ENCODE measurements around the gene WDR70.
A peak's percentile ranks its signal among the peaks of the same experiment; 100 is the strongest.
"Not testable (repeated sequence)": the region's sequence is repeated elsewhere in the genome, so short reads cannot be mapped to it uniquely, and the experiment has no call there.

WDR70 gene

DNA sequence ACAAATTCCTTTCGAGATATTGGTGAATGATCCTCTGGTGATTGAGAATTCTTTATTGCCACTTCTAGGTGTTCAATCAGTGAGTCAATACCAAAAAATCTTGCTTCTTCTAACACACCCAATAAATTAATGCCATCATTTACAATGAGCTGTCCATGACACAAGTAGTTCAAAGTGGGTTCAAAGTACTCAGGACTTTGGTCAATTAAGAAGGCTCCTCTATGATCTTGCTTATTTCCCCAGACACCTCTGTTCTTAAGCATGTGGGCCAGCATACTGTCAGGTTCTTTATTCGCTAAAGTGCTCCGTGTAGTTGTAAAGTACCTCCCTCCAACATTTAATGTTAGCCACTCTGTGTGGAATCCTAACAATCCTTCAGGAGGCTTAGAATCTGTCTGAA lies 127.1 kb downstream of the WDR70 start:
- DNase-seq (ENCODE audit: extremely low spot score, insufficient read length, low read depth) (no peak), FAIRE-seq (no peak)

DNA sequence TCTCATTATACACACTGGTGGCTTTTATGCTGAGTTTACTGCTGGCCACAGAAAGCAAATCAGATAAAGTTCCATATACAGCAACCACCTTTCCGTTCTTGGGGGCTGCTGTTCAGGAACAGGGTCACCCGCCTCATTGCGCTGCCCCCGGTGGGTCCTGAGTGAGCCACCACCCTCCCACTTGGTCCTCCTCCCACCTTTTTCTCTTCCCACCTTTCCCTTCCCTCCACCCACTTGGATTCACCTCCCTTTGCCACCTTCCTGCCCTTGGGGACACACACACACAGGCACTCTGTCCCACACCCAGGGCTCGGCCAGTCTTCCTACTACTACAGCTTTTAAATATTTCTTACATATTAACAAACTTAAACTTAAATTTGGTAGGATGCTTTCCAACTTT lies 127.6 kb downstream of the WDR70 start:
- DNase-seq (ENCODE audit: extremely low spot score, insufficient read length, low read depth), result no peak
- FAIRE-seq, result no peak

DNA sequence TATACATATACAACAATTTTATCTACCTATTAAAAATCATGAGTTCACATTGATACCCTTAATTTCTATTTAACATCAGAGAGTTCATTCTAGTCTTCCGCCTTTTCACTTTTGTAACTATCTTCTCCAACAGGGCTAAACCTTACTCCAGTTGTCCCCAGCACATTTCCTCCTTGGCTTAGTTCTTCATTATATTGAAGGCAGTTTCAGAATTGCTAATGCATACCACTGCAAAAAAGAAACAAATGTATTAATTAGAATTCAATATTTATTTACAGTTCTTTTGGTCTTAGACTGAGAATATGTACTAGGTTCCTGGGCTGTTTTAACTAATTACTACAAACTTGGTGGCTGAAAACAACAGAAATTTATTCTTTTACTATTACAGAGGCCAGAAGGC lies 132.5 kb downstream of the WDR70 start:
- FAIRE-seq (no peak), DNase-seq (ENCODE audit: extremely low spot score, insufficient read length, low read depth) (no peak)

DNA sequence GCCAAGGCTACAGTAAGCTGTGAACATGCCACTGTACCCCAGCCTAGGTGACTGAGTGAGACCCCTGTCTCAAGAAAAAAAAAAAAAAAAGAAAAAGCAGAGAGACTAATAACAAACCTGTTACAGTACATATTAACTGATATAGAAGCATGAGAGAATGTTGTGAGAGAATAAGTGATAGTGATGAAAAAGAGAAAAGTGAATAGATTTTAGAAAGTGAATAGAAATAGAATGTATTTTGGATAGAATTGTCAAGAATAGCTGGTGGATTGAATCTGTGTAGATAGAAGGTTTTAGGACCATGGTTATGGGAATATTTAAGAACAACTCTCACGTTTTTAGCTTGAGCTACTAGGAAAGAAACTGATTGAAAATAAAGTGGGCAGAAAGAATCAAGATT lies 135.8 kb downstream of the WDR70 start:
- DNase-seq (ENCODE audit: extremely low spot score, insufficient read length, low read depth), result no peak
- no peak for FAIRE-seq

DNA sequence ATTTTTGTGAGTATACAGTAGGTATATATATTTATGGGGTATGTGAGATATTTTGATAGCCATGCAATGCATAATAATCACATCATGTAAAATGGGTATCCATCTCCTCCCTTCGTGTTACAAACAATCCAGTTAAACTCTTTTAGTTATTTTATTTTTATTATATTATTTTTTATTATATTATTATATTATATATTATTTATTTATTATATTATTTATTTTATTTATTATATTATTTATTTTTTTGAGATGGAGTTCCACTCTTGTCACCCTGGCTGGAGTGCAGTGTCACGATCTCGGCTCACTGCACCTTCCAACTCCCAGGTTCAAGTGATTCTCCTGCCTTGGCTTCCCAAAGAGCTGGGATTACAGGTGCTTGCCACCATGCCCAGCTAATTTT lies 138.6 kb downstream of the WDR70 start:
- FAIRE-seq, result no peak

DNA sequence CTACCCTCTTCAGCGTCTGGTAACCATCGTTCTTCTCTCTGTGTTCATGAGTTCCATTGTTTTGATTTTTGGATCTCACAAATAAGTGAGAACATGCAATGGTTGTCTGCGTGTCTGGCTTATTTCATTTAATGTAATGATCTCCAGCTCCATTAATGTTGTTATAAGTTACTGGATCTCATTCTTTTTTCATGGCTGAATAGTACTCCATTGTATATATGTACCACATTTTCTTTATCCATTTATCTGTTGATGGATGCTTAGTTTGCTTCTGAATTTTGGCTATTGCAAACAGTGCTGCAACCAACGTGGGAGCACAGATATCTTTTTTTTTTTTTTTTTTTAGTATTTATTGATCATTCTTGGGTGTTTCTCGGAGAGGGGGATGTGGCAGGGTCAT lies 139.2 kb downstream of the WDR70 start:
- FAIRE-seq; DNase-seq (ENCODE audit: extremely low spot score, insufficient read length, low read depth): not testable (repeated sequence)

More for the DNA sequence above, 138.6 kb downstream of the WDR70 start:
- no peak for DNase-seq (ENCODE audit: extremely low spot score, insufficient read length, low read depth)

DNA sequence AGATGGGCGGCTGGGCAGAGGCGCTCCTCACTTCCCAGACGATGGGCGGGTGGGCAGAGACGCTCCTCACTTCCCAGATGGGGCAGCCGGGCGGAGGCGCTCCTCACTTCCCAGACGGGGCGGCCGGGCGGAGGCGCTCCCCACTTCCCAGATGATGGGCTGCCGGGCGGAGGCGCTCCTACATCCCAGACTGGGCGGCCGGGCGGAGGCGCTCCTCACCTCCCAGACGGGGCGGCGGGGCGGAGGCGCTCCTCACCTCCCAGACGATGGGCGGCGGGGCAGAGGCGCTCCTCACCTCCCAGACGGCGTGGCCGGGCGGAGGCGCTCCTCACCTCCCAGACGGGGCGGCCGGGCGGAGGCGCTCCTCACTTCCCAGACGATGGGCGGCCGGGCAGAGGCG lies 140.2 kb downstream of the WDR70 start:
- FAIRE-seq, result no peak
- no peak for DNase-seq (ENCODE audit: extremely low spot score, insufficient read length, low read depth)

DNA sequence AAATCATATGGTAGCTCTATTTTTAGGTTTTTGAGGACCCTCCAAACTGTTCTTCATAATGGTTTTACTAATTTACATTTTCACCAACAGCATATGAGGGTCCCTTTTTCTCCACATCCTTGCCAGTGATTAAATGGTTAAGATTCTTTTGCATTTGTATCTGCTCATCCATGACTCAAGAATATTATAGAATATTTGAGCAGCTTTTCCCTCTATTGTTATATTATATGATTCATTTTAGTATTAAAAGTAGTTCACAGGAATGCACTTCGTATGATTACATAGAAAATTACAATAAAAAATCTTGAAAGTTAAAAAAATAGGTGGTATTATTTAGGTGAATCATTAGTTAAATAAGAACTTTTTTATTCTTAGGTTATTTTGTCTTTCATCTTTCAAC lies 140.7 kb downstream of the WDR70 start:
- DNase-seq (ENCODE audit: extremely low spot score, insufficient read length, low read depth), result no peak
- no peak for FAIRE-seq

DNA sequence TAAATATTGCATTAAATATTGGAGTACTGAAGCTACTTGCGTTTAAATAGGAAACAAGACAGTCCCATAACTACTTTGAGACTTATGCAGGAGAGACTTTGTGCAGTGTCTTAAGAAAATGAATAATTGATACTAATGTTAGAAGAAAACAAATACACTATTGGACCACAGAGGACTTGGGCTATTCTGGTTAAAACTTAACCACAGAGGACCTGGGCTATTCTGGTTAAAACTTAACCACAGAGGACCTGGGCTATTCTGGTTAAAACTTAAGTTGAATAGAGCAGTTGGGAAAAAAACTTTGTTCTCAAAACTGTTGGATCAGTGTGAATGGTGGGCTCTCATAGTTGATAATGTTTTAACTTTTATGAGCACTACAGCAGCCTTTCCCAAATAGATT lies 141.7 kb downstream of the WDR70 start:
- FAIRE-seq, result peak; percentile 70

DNA sequence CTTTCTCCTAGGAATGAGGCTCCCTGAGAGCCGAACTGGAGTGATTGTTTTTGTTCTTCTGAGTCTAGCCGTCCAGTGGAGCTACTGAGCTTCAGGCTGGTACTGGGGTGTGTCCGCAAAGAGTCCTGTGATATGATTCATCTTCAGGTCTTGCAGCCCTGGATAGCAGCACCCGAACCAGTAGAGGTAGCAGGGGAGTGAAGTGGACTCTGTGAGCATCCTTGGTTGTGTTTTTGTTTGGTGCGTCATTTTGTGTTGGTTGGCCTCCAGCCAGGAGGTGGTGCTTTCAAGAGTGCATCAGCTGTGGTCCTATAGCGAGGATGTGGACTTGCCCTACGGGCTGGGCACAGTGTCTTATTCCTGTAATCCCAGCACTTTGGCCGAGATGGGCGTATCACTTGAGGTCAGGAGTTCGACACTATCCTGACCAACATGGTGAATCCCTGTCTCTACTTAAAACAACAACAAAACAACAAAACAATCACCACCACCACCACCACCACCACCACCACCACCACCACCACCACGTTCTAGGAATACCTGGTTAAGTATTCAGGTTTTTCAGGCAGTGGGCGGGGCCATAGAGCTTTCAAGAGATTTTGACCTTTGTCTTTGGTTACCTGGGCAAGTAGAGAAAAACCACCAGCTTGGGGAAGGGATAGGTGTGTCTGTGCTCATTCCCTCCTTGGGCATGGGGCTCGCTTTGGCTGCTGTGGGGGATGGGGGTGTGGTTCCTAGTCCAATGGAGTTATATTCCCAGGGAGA lies 154.0 kb downstream of the WDR70 start:
- no peak for FAIRE-seq
- no peak for DNase-seq (ENCODE audit: extremely low spot score, insufficient read length, low read depth)

More for the DNA sequence above, 141.7 kb downstream of the WDR70 start:
- DNase-seq (ENCODE audit: extremely low spot score, insufficient read length, low read depth), result no peak

DNA sequence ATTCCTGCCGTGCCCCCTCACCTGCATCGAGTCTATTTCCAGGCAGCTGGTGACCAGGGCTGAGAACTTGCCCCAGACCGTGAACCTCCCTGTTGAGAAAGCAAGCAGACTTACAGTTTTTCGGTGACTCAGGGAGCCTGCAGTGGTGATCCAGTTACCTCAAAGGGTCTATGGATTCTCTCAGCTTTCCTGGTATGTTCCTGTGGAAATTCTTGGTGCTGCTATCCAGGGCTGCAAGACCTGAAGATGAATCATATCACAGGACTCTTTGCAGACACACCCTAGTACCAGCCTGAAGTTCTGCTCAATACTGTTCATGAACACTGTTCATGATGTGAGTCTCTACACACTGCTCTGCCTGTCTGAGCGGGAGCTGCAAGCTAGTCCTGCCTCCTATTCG lies 154.7 kb downstream of the WDR70 start:
- FAIRE-seq, result no peak
- no peak for DNase-seq (ENCODE audit: extremely low spot score, insufficient read length, low read depth)

DNA sequence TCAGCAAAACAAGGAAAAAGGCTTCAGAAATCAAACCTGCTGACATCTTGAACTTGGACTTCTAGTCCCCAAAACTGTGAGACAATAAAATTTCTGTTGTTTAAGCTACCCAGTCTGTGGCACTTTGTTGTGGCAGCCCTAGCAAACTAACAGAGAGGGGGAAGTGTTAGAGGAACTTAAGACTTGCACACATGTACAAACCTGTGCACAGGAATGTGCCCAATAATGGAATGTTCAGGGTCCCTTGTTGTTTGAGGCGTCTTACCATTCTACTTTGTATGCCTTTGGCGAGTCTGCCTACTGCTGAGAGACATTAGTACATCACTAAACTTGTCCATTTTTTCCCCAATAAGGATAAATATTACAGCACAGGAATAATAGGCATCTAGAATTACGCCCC lies 160.3 kb downstream of the WDR70 start:
- DNase-seq (ENCODE audit: extremely low spot score, insufficient read length, low read depth) (no peak), FAIRE-seq (peak; percentile 56)

DNA sequence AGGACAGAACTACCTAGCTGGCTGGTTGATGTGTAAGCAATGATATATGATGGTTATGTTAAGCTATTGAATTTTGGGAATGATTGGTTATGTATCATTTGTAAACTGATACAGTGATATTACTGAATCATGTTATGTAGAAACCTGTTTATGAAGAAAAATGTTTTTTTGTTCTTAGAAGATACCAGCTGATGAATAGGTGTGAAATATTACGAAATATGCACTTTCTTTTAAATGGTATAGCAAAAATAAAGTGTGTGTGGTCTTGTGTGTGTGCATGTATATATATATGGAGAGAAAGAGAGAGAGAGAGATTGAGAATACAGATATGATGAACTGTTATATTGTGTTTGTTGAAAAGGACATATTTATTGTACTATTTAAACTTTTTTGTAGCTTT lies 164.1 kb downstream of the WDR70 start:
- DNase-seq (ENCODE audit: extremely low spot score, insufficient read length, low read depth) (no peak), FAIRE-seq (no peak)

DNA sequence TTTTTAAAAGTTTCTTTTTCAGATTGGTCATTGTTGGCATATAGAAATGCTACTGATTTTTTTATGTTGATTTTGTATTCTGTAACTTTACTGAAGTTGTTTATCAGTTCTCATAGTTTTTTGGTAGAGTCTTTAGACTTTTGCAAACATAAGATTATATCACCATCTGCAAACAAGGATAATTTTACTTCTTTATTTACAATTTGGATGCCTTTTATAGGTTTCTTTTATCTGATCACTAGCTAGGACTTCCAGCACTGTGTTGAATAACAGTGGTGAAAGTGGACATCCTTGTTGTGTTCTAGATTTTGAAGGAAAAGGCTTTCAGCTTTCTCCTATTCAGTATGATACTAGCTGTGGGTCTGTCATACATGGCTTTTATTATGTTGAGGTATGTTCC lies 170.3 kb downstream of the WDR70 start:
- DNase-seq (ENCODE audit: extremely low spot score, insufficient read length, low read depth), result no peak
- no peak for FAIRE-seq

DNA sequence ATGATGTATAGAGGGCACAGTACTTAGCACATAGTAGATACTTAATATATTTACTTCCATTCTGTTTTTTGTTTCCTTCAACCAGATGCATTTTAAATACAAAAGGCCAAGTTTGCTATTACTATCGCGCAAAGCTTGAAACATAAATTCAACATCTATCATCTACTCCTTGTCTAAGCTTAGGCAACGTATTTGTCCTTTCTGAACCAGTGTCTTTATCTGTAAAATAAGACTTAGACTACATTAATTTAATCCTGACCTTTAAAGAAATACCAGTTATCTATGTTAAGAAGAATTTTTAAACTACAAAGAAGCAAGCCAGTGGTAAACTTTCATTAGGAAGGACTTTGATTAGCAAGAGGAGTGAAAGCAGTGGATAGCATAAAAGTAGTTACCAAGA lies 173.0 kb downstream of the WDR70 start:
- DNase-seq (ENCODE audit: extremely low spot score, insufficient read length, low read depth), result no peak
- no peak for FAIRE-seq

DNA sequence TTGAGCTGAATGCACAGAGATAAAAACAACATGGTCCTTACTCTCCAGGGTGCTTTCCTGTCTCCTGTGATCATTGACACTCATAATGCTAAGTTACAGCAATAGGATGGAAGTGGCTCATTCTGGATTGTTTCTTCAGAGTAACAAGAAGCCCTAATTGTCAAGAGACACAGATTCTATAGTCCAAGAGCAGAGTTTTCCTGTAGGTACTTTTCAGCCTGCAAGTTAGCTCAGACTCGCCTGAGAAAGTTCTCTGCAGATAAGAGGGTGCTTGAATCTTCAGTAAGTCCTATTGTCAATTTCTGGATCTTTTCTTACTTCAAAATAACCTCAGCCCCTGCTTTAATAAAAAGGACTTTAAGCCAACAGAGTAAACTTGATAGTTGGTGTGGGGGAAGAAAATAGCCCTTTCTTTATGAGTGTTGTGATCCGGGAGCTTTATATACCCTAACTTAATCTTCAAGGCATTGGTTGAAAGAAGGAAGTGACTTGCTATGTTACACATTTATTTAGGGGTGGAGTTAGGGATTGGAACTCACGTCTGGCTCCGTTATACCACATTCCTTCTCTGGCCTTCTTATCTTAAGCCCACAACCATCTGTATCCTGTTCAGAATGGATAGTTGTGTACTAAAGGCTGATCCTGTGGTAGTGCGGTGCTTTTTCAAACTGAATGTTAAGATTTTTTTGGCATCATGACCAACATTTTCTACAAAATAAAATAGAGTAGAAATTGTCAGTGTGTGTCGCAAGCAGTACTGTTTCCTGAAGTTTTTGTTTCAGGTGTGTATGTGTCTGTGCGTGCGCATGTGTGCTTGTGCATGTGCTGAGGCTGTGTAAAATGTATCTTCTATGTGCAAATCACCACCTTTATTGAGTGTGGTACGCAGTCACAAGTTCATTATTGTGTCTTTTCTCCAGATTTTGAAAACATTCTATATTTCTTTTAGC lies 173.9 kb downstream of the WDR70 start:
- FAIRE-seq (no peak), DNase-seq (ENCODE audit: extremely low spot score, insufficient read length, low read depth) (no peak)

DNA sequence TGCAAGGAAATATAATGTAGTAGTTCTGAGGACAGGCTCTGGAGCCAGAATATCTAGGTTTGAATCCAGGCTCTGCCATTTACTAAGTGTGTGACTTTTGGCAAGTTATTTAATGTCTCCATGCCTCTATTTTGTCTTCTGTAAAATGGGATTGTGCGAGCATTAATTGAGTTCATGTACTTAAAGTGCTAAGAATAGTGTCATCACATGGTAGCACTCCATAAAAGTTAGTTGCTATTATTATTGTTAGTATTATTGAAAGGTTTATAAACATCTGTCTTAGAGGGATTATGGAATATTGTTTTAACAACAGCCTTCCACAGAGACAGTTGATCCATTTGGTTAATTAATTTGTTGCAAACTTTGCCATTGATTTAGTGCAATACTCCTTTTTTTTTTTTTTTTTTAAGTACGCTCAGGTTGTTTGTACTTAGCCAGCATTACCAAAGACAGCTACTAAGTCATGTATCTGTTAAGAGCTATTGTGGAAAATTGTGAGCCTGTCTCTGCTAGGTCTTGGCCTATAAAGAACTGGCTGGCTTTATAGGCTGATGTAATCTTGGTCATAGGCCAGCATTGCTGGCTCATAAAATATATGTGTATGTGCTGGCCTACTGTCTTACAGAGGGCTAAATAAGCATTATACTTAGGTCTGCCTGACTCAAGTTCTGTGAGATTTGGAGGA lies 174.7 kb downstream of the WDR70 start:
- DNase-seq (ENCODE audit: extremely low spot score, insufficient read length, low read depth), result no peak
- FAIRE-seq, result no peak

DNA sequence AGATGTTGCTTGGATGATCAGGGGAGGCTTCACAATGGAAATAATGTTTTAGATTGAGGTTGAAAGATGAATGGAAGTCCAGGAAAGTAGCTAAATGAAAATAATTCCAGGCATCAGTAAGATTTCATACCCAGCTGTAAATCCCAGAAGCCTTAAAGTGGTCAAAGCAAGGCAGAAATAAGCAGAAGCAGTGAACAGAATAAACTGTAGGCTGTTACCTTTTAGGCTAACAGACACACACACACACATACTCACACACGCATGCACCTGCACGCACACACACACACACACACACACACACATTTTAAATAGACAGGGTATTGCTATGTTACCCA lies 175.3 kb downstream of the WDR70 start:
- DNase-seq (ENCODE audit: extremely low spot score, insufficient read length, low read depth) (no peak), FAIRE-seq (no peak)

DNA sequence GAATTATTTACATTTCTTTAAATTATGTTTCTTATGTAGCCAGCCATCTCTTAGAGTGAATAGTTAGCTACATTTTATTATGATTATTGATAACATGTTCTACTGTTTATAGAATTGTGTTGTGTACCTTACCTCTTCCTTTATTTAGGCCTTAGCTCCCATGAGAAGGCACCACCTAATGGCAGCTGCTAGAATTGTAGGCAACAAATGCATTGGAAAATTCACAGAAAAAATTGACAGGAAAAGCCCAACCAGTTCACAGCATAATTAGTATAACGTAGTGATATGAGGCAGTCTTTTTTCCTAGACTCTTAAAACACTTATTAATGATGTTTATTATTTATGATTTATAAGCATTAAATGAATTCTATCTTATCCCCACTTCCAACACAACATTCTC lies 175.8 kb downstream of the WDR70 start:
- FAIRE-seq (no peak), DNase-seq (ENCODE audit: extremely low spot score, insufficient read length, low read depth) (no peak)

DNA sequence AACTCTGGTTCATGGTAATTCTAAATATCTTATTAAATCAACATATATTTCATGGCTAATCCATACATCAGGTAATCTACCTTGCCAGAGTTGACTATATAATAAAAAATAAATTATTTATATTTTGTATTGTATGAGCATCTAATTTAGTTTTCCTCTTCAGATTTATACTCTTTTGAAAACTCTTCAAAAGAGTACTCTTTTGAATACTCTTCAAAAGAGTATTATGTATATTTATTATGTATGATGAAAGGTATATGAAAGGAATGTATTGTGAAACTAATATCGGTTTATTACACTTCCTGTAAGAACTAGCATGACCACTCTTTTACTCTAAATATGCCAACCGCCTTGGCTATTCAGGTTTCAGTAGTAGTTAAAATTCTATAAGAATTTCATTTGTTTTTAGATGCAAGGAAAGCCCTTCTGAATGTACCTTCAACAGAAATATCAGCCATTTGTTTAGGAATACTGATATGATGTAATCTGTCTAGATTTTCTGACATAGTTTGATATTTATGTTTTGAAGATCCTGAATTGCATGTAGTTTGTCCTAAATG lies 178.7 kb downstream of the WDR70 start:
- FAIRE-seq (peak; percentile 57), DNase-seq (ENCODE audit: extremely low spot score, insufficient read length, low read depth) (no peak)
